Measurements from ENCODE around the gene BCL2.

Gene BCL2

DNA sequence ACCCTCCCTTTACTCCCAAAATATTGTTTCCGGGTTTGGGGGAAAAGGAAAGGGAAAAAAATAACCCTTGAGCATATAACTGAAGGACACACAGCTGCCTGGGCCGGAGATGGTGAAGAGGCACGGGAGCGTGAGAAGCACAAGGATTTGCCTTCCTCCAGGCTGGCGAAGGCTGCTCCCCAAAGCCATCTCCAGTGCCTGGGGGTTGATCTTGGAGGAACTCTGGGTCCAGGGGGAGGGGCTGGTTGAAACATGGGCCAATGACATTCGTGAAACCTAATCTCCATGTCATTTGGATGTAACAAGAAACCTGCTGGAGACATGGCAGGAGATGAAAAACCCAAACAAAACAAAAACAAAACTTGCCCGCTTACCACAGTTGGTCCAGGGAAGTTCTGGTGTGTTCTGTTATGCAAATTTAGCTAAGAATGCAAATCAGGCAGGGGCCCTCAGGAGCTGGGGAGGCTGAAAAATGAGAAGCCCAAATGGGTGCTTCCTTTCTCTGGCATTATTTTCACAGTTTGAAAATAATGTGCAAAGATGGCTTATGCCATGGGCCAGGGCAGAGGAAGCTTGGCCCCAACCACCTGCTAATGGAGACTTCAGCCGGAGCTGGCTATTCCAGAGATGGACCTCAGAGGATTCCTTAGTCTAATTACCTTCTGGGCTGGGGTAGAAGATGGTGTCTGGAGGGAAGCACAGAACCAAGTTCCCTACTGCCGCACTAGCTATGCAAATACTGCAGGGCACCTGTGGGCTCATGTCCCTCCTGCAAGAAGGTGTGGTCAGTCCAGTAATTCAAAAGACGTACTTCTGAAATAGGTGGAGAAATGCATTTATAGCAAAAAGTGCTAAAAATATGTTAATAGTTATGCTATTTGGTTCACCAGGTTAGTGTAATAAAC lies 180.9 kb downstream of the BCL2 start:
- Mint-ChIP-seq H3K9me3 (peaks cover 10% of the 10 kb centered on the region), H3K4me3 (peak overlapping the region; percentile 81), H3K27me3 (no peaks in the 10 kb centered on the region), H3K27ac (peak overlapping the region; percentile 95), H3K36me3 (ENCODE audit: low read depth) (peaks cover 49% of the 10 kb centered on the region), H3K4me1 (ENCODE audit: low read depth) (peaks cover 86% of the 10 kb centered on the region)

GRCh38 chr18:63137999-63138435 lies 181.6 kb downstream of the BCL2 start:
- H3K4me3 Mint-ChIP-seq: peak overlapping the region; percentile 81
- peaks cover 80% of the 10 kb centered on the region for H3K4me1 Mint-ChIP-seq (ENCODE audit: low read depth)
- peak overlapping the region; percentile 95 for H3K27ac Mint-ChIP-seq
- H3K27me3 Mint-ChIP-seq: no peaks in the 10 kb centered on the region
- H3K9me3 Mint-ChIP-seq: peaks cover 10% of the 10 kb centered on the region
- H3K36me3 Mint-ChIP-seq (ENCODE audit: low read depth): peaks cover 49% of the 10 kb centered on the region

GRCh38 chr18:63135101-63135500 lies 184.5 kb downstream of the BCL2 start:
- peaks cover 73% of the 10 kb centered on the region for H3K4me1 Mint-ChIP-seq (ENCODE audit: low read depth)
- H3K27me3 Mint-ChIP-seq: no peaks in the 10 kb centered on the region
- peak overlapping the region; percentile 27 for H3K27ac Mint-ChIP-seq
- peaks cover 29% of the 10 kb centered on the region for H3K36me3 Mint-ChIP-seq (ENCODE audit: low read depth)
- H3K4me3 Mint-ChIP-seq: no peak overlapping the region
- peaks cover 5% of the 10 kb centered on the region for H3K9me3 Mint-ChIP-seq

- Mint-ChIP-seq H3K4me1 (ENCODE audit: low read depth) (peaks cover 58% of the 10 kb centered on the region), H3K27me3 (no peaks in the 10 kb centered on the region), H3K36me3 (ENCODE audit: low read depth) (peaks cover 30% of the 10 kb centered on the region), H3K4me3 (no peak overlapping the region), H3K27ac (peak overlapping the region; percentile 10), H3K9me3 (no peaks in the 10 kb centered on the region)
Measured at GRCh38 chr18:63132819-63133200, 186.8 kb downstream of the BCL2 start.

- Mint-ChIP-seq H3K27ac (peak overlapping the region; percentile 76), H3K27me3 (no peaks in the 10 kb centered on the region), H3K36me3 (ENCODE audit: low read depth) (peaks cover 35% of the 10 kb centered on the region), H3K4me1 (ENCODE audit: low read depth) (peaks cover 54% of the 10 kb centered on the region), H3K4me3 (no peak overlapping the region), H3K9me3 (no peaks in the 10 kb centered on the region)
Measured at GRCh38 chr18:63131959-63132818, 187.4 kb downstream of the BCL2 start.

DNA sequence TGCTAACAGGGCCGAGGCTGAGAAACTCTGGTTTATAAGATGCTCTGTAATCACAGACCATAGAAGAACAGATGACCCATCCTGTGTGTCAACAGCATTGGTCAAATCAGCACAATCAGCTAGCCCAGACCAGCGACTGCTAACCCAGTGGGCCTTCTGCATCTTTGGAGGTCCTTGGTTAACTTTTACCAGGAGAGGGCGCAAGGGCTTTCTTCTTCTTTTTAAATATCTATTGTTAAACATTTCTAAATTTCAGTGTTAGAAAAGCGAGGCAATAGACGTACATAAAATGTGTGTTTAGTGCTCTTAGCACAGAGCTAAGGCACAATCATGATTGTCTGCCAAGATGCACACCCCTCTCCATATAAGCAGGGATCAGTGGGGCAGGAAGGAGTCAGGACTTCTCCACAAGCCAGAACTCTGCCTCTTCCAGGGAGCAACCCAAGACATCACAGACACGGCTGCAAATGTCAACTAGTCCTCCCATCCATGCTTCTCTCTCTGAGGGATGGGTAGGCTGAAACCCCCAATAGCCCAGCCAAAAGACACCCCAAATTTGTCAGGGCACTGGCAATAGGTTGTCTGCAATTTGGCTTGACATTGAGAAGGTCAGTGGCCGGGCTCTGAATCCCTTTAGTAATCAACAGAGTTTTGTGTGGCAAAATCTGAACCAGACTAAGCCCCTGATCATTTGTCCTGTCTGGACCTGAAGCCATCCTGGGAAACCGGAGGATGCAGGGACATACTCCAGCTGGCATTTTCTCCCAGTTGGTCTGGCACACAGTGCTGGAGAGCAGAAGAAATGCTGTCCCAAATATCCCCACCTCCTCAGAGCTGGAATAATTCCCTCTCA lies 188.2 kb downstream of the BCL2 start:
- no peaks in the 10 kb centered on the region for H3K27me3 Mint-ChIP-seq
- H3K4me3 Mint-ChIP-seq: no peak overlapping the region
- no peaks in the 10 kb centered on the region for H3K9me3 Mint-ChIP-seq
- peaks cover 46% of the 10 kb centered on the region for H3K4me1 Mint-ChIP-seq (ENCODE audit: low read depth)
- peak overlapping the region; percentile 76 for H3K27ac Mint-ChIP-seq
- peaks cover 36% of the 10 kb centered on the region for H3K36me3 Mint-ChIP-seq (ENCODE audit: low read depth)

DNA sequence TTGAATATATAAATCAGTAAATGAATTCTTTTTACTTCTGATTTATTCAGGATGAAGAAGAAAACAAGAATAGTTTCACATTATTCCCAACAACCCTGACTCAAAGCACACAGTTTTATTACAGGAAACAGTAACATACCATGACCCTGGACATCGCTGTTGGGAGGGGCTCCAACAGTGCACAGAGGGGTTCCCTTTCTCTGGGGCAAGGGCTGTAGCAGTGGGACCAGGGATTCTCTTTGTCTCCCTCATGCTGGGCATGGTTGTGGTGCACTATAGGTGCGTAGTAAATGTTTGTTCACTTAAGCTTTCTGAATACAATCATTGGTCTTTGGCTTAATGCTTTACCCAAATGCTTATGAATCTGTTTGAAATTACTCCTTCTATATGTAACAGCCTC lies 189.4 kb downstream of the BCL2 start:
- peaks cover 34% of the 10 kb centered on the region for H3K4me1 Mint-ChIP-seq (ENCODE audit: low read depth)
- H3K36me3 Mint-ChIP-seq (ENCODE audit: low read depth): peaks cover 32% of the 10 kb centered on the region
- H3K27ac Mint-ChIP-seq: no peak overlapping the region
- no peaks in the 10 kb centered on the region for H3K27me3 Mint-ChIP-seq
- H3K4me3 Mint-ChIP-seq: no peak overlapping the region
- no peaks in the 10 kb centered on the region for H3K9me3 Mint-ChIP-seq

GRCh38 chr18:63128237-63128974 lies 191.2 kb downstream of the BCL2 start:
- H3K4me1 Mint-ChIP-seq (ENCODE audit: low read depth): peaks cover 27% of the 10 kb centered on the region
- H3K27ac Mint-ChIP-seq: no peak overlapping the region
- peaks cover 28% of the 10 kb centered on the region for H3K36me3 Mint-ChIP-seq (ENCODE audit: low read depth)
- H3K4me3 Mint-ChIP-seq: no peak overlapping the region
- no peaks in the 10 kb centered on the region for H3K9me3 Mint-ChIP-seq
- no peaks in the 10 kb centered on the region for H3K27me3 Mint-ChIP-seq

- Mint-ChIP-seq H3K27ac (peak overlapping the region; percentile 21), H3K4me1 (ENCODE audit: low read depth) (peaks cover 12% of the 10 kb centered on the region), H3K27me3 (no peaks in the 10 kb centered on the region), H3K4me3 (no peak overlapping the region), H3K36me3 (ENCODE audit: low read depth) (peaks cover 28% of the 10 kb centered on the region), H3K9me3 (no peaks in the 10 kb centered on the region)
Measured at GRCh38 chr18:63126134-63127069, 193.2 kb downstream of the BCL2 start.

DNA sequence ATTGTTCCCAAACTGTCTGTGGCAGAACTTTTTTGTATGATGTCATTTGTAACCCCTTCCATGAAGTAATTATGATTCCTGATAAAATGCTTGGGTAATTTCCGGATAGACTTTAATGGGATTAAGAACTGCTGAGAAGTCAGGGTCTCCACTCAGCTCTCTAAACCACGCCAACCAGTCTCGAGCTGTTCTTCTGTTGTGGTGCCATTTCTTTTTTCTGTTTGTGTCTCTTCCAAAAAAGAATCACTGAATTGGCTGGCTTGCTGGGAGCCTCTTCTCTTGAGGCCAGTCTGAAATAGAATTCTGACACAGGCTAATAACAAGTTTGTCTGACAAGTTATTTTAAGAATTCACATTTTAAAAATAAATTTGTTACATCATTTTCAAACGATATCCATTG lies 198.9 kb downstream of the BCL2 start:
- peaks cover 6% of the 10 kb centered on the region for H3K27me3 Mint-ChIP-seq
- H3K4me1 Mint-ChIP-seq (ENCODE audit: low read depth): peaks cover 5% of the 10 kb centered on the region
- no peaks in the 10 kb centered on the region for H3K9me3 Mint-ChIP-seq
- H3K4me3 Mint-ChIP-seq: no peak overlapping the region
- no peak overlapping the region for H3K27ac Mint-ChIP-seq
- no peaks in the 10 kb centered on the region for H3K36me3 Mint-ChIP-seq (ENCODE audit: low read depth)

DNA sequence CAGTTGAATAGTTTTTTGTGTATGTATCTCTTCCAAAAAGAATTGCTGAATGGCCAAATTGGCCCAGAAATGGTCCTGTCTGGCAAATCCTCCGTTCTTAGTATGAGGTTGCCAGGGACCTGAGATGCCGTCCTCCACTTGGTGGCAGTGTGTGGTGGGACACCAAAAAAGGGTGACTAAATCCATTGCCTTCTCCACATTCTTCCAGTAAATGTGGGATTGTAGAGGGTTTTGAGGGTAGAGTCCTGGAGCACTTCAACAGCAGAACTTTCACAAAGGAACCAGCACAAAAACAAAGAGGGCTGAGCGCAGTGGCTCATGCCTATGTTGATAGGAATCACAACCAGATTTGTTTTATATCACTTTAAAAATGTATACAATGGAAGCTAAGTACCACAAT lies 199.9 kb downstream of the BCL2 start:
- Mint-ChIP-seq H3K9me3 (no peaks in the 10 kb centered on the region), H3K27me3 (peaks cover 6% of the 10 kb centered on the region), H3K36me3 (ENCODE audit: low read depth) (no peaks in the 10 kb centered on the region), H3K27ac (no peak overlapping the region), H3K4me1 (ENCODE audit: low read depth) (peaks cover 5% of the 10 kb centered on the region), H3K4me3 (no peak overlapping the region)

GRCh38 chr18:63113899-63114565 lies 205.5 kb downstream of the BCL2 start:
- no peak overlapping the region for H3K27ac Mint-ChIP-seq
- H3K4me3 Mint-ChIP-seq: no peak overlapping the region
- peaks cover 5% of the 10 kb centered on the region for H3K4me1 Mint-ChIP-seq (ENCODE audit: low read depth)
- H3K36me3 Mint-ChIP-seq (ENCODE audit: low read depth): no peaks in the 10 kb centered on the region
- peaks cover 6% of the 10 kb centered on the region for H3K27me3 Mint-ChIP-seq
- peaks cover 5% of the 10 kb centered on the region for H3K9me3 Mint-ChIP-seq

GRCh38 chr18:63112706-63113105 lies 206.9 kb downstream of the BCL2 start:
- Mint-ChIP-seq H3K9me3 (peaks cover 5% of the 10 kb centered on the region), H3K27ac (no peak overlapping the region), H3K27me3 (peaks cover 2% of the 10 kb centered on the region), H3K4me3 (no peak overlapping the region), H3K36me3 (ENCODE audit: low read depth) (no peaks in the 10 kb centered on the region), H3K4me1 (ENCODE audit: low read depth) (peaks cover 9% of the 10 kb centered on the region)
